Tibial artery (tissue), 4 donors: Measurements from ENCODE around the gene AATF.

Source experiments
- DNase-seq, 2 donors: peaks; one replicate each; pipeline ENCODE4 v3.0.0-alpha.2; 2019
- H3K27ac ChIP-seq, 2 donors: fragments of 200-600 bp; sonication (generic) in 1 of 2; 1 replicate in 1 of 2; 2 replicates in 1 of 2; pipeline ENCODE4 v1.5.1; 2018 to 2019; ENCODE audit warnings: mild to moderate bottlenecking in 1 of 2
- H3K27me3 ChIP-seq, 2 donors: fragments of 200-600 bp; sonication (generic) in 1 of 2; one replicate each; pipeline versions ENCODE4 v1.5.1 to v1.6.0; 2016 to 2019
- H3K36me3 ChIP-seq, 3 donors: fragments of 200-600 bp; sonication (generic) in 2 of 3; one replicate each; pipeline ENCODE4 v1.5.1; 2016 to 2019; ENCODE audit warnings: mild to moderate bottlenecking in 2 of 3
- H3K4me1 ChIP-seq, 4 donors: fragments of 200-600 bp; sonication (generic) in 2 of 4; 1 replicate in 3 of 4; 2 replicates in 1 of 4; pipeline ENCODE4 v1.5.1; 2016 to 2019
- H3K4me3 ChIP-seq, 2 donors: fragments of 200-600 bp; sonication (generic) in 1 of 2; 1 replicate in 1 of 2; 2 replicates in 1 of 2; pipeline ENCODE4 v1.5.1; 2018 to 2019; ENCODE audit warnings: mild to moderate bottlenecking in 2 of 2
- H3K9me3 ChIP-seq, 3 donors: fragments of 200-600 bp; sonication (generic) in 1 of 3; one replicate each; pipeline ENCODE4 v1.5.1; 2016 to 2019
- CTCF ChIP-seq, 2 experiments: fragments of 200-600 bp in 1 of 2; fragments of 450-650 bp in 1 of 2; IDR thresholded peaks; one replicate each; pipeline ENCODE4 v1.5.1; 2017 to 2019; ENCODE audit warnings: antibody characterized with exemption in 2 of 2, mild to moderate bottlenecking in 1 of 2, moderate library complexity in 1 of 2
- intact Hi-C: fragments of 100-400 bp; cut with DNase I; formaldehyde crosslinking; loops from one replicate; pipeline ENCODE4 v1.15.0; 2023; ENCODE audit warnings: low total_unique reads

The AATF gene

GRCh38 chr17:36948717-36949460, at the start of gene AATF:
AATF (plus strand) TSS chr17:36948954; CDS start chr17:36949126, 172 bp downstream.
- H3K4me1 ChIP-seq = peaks cover 0 to 27% (median 18%) of the 10 kb centered on the region in 4 donors
- intact Hi-C loops = loop anchor here (10.0 kb wide), 1 partner anchor 354 kb away; the partner anchor contains the start of gene DHRS11

GRCh38 chr17:36899250-36900159, 49.2 kb upstream of the AATF start:
- Histone ChIP-seq H3K27me3 (peaks cover 0 to 38% of the 10 kb centered on the region in 2 donors), H3K4me1 (no peaks in the 10 kb centered on the region), H3K4me3 (no peak overlapping the region), H3K36me3 (no peaks in the 10 kb centered on the region), H3K9me3 (no peaks in the 10 kb centered on the region), H3K27ac (no peak overlapping the region)
- DNase-seq = no peak
- no peak for TF ChIP-seq CTCF (IDR thresholded peaks at IDR 0.05)
- intact Hi-C loops = no loop called here

More at GRCh38 chr17:36948717-36949460, at the start of gene AATF:
- H3K9me3 ChIP-seq = no peaks in the 10 kb centered on the region
- H3K36me3 ChIP-seq = peaks cover 14 to 22% (median 16%) of the 10 kb centered on the region in 3 donors
- peak within 1 kb of the TSS; percentile 91 to 95 for H3K4me3 ChIP-seq
- peaks cover 0 to 37% of the 10 kb centered on the region in 2 donors for H3K27me3 ChIP-seq
- no peak for TF ChIP-seq CTCF (IDR thresholded peaks at IDR 0.05)
- peak within 1 kb of the TSS; percentile 89 to 95 for H3K27ac ChIP-seq
- DNase-seq = peak; percentile 96 to 98

GRCh38 chr17:36900160-36900512, 48.6 kb upstream of the AATF start:
- Histone ChIP-seq H3K36me3 (no peaks in the 10 kb centered on the region), H3K4me3 (no peak overlapping the region), H3K9me3 (no peaks in the 10 kb centered on the region), H3K27ac (no peak overlapping the region), H3K27me3 (peaks cover 0 to 35% of the 10 kb centered on the region in 2 donors), H3K4me1 (no peaks in the 10 kb centered on the region)
- no peak for TF ChIP-seq CTCF (IDR thresholded peaks at IDR 0.05)
- no peak for DNase-seq
- intact Hi-C loops = no loop called here

GRCh38 chr17:36901506-36901905, 47.2 kb upstream of the AATF start:
- intact Hi-C loops = no loop called here
- no peaks in the 10 kb centered on the region for H3K9me3 ChIP-seq
- H3K4me1 ChIP-seq = no peaks in the 10 kb centered on the region
- DNase-seq = no peak
- peaks cover 0 to 38% of the 10 kb centered on the region in 2 donors for H3K27me3 ChIP-seq
- H3K27ac ChIP-seq = no peak overlapping the region
- H3K4me3 ChIP-seq = no peak overlapping the region
- no peak for TF ChIP-seq CTCF (IDR thresholded peaks at IDR 0.05)
- no peaks in the 10 kb centered on the region for H3K36me3 ChIP-seq

GRCh38 chr17:36907407-36907806, 41.3 kb upstream of the AATF start:
- Histone ChIP-seq H3K4me3 (no peak overlapping the region), H3K36me3 (no peaks in the 10 kb centered on the region), H3K4me1 (no peaks in the 10 kb centered on the region), H3K9me3 (no peaks in the 10 kb centered on the region), H3K27me3 (peaks cover 0 to 47% of the 10 kb centered on the region in 2 donors), H3K27ac (no peak overlapping the region)
- DNase-seq = no peak
- TF ChIP-seq CTCF (IDR thresholded peaks at IDR 0.05) = no peak
- intact Hi-C loops = no loop called here
